HFFc6 (cell line): ENCODE measurements around the gene ATXN7L3B. TPM values are rescaled to one million over a fixed set of nuclear protein-coding genes. Genes with fewer than 3 reads are reported as not detected.

Experiments
- DNase-seq: peaks from one replicate; pipeline ENCODE4 v3.0.0-alpha.2; 2018
- H3K27ac Mint-ChIP-seq: 2 replicates; pipeline ENCODE4 v1.8.0; 2020; ENCODE audit warnings: mild to moderate bottlenecking, mixed read lengths
- H3K27me3 Mint-ChIP-seq: 2 replicates; pipeline ENCODE4 v1.8.0; 2021; ENCODE audit warnings: mild to moderate bottlenecking, moderate library complexity, mixed read lengths; ENCODE audit not compliant: insufficient read depth
- H3K36me3 Mint-ChIP-seq: 2 replicates; pipeline ENCODE4 v1.8.0; 2021; ENCODE audit warnings: low read depth, mixed read lengths
- H3K4me1 Mint-ChIP-seq: 2 replicates; pipeline ENCODE4 v1.8.0; 2020; ENCODE audit warnings: low read depth, mixed read lengths
- H3K4me3 Mint-ChIP-seq: 2 replicates; pipeline ENCODE4 v1.8.0; 2020; ENCODE audit warnings: mild to moderate bottlenecking, moderate library complexity, mixed read lengths
- H3K9me3 Mint-ChIP-seq: 2 replicates; pipeline ENCODE4 v1.8.0; 2020; ENCODE audit warnings: mild to moderate bottlenecking, mixed read lengths
- total RNA-seq, 6 experiments: library from RNA; stranded (reverse); fragmentation: NEBNext Ultra II Directional; extraction: Animal tissue kit (Norgen Biotek cat#: 25700); gene quantifications; 2 replicates in 1 of 6; 3 replicates in 5 of 6; pipeline ENCODE4 v1.2.3, GENCODE V29; 2021
- TF ChIP-seq, protein P1 (sequence below): fragments of 200-600 bp; sonication (generic); IDR thresholded peaks from 2 replicates; pipeline ENCODE4 v1.5.0; 2021; ENCODE audit warnings: antibody characterized with exemption, mild to moderate bottlenecking

The ATXN7L3B gene
- total RNA-seq, 6 experiments from 2014 or later: 18.3 to 24.0 (median 20.5) TPM

DNA sequence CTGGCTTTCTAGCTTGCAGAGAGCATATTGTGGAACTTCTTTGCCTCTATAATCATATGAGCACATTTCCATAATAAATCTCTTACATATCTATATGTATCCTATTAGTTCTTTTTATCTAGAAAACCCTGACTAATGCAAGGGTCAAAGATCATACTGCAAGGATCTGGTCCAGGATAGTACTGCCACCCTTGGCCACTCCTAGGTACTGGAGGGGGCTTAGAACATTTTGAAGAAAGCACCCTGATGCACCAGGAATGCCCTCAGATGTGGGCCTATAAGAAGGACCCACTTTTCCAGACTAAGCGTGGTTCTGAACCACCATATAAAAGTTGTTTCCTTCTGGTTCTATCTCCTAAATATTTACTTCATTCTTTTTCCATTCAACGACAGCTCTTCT, 14.6 kb downstream of the ATXN7L3B start:
- Mint-ChIP-seq H3K27me3 (no peaks in the 10 kb centered on the region), H3K36me3 (no peaks in the 10 kb centered on the region), H3K27ac (no peak overlapping the region), H3K9me3 (no peaks in the 10 kb centered on the region), H3K4me1 (no peaks in the 10 kb centered on the region), H3K4me3 (no peak overlapping the region)
- TF ChIP-seq, protein P1, sequence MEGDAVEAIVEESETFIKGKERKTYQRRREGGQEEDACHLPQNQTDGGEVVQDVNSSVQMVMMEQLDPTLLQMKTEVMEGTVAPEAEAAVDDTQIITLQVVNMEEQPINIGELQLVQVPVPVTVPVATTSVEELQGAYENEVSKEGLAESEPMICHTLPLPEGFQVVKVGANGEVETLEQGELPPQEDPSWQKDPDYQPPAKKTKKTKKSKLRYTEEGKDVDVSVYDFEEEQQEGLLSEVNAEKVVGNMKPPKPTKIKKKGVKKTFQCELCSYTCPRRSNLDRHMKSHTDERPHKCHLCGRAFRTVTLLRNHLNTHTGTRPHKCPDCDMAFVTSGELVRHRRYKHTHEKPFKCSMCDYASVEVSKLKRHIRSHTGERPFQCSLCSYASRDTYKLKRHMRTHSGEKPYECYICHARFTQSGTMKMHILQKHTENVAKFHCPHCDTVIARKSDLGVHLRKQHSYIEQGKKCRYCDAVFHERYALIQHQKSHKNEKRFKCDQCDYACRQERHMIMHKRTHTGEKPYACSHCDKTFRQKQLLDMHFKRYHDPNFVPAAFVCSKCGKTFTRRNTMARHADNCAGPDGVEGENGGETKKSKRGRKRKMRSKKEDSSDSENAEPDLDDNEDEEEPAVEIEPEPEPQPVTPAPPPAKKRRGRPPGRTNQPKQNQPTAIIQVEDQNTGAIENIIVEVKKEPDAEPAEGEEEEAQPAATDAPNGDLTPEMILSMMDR: no peak
- DNase-seq: no peak

DNA sequence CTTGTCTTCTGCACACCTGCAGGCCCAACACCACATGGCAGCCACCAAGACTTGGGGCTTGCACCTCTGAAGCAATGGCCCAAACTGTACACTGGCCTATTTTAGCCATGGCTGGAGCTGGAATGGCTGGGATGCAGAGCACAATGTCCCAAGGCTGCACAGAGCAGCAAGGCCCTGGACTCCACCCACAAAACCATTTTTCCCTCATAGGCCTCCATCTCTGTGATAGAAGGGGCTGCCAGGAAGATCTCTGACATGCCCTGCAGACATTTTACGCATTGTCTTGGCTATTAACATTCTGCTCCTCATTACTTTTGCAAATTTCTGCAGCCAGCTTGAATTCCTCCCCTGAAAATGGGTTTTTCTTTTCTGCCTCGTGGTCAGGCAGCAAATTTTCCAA, 22.1 kb downstream of the ATXN7L3B start:
- H3K4me1 Mint-ChIP-seq: no peaks in the 10 kb centered on the region
- H3K4me3 Mint-ChIP-seq: no peak overlapping the region
- H3K36me3 Mint-ChIP-seq: no peaks in the 10 kb centered on the region
- no peaks in the 10 kb centered on the region; the same call in 1 of the 2 replicates for H3K9me3 Mint-ChIP-seq
- H3K27me3 Mint-ChIP-seq: peaks cover 2% of the 10 kb centered on the region; the same call in 1 of the 2 replicates
- TF ChIP-seq, protein P1: no peak
- no peak for DNase-seq
- no peak overlapping the region for H3K27ac Mint-ChIP-seq

DNA sequence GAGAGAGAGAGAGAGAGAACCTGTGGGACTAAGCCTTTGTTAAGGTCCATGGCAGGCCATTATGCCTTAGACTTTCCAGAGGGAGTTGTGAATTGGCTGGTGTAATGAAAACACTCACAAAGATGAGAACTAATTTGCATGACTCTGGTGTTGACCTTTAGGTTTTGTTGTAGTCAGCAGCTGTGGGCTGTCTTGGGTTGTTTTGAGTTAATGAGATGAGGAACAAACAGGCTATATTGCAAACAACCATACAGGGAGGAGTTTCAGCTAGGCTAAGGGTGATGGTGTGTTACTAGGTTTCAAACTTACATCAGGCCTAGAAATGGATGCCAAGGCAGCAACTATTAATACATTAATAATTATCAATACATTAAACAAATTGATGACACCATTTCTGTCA, 26.3 kb downstream of the ATXN7L3B start:
- TF ChIP-seq, protein P1: no peak
- H3K27me3 Mint-ChIP-seq: no peaks in the 10 kb centered on the region
- no peak overlapping the region for H3K4me3 Mint-ChIP-seq
- H3K27ac Mint-ChIP-seq: no peak overlapping the region
- no peaks in the 10 kb centered on the region; the same call in 1 of the 2 replicates for H3K9me3 Mint-ChIP-seq
- no peaks in the 10 kb centered on the region for H3K4me1 Mint-ChIP-seq
- no peaks in the 10 kb centered on the region for H3K36me3 Mint-ChIP-seq
- DNase-seq: no peak

DNA sequence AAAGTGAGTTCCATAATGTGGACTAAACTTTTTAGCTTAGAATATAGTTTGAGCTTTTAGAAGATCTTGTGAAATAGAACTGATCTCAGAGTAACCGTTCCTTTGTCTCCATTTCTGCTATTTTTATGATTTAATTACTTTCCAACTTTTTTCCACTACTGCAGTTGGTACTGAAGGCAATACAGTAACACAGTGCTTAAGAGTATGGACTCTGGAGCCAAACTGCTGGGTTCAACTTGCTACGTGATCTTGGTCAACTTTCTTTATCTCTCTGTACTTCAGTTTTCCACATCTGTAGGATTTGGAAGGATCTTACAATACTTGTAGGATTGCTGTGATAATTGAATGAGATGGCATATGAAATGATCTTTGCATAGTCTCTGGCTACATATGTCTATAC, 40.9 kb downstream of the ATXN7L3B start:
- DNase-seq: no peak
- TF ChIP-seq, protein P1: no peak
- no peaks in the 10 kb centered on the region for H3K9me3 Mint-ChIP-seq
- H3K36me3 Mint-ChIP-seq: no peaks in the 10 kb centered on the region
- no peaks in the 10 kb centered on the region for H3K4me1 Mint-ChIP-seq
- no peaks in the 10 kb centered on the region; the same call in 1 of the 2 replicates for H3K27me3 Mint-ChIP-seq
- no peak overlapping the region for H3K27ac Mint-ChIP-seq
- no peak overlapping the region for H3K4me3 Mint-ChIP-seq

DNA sequence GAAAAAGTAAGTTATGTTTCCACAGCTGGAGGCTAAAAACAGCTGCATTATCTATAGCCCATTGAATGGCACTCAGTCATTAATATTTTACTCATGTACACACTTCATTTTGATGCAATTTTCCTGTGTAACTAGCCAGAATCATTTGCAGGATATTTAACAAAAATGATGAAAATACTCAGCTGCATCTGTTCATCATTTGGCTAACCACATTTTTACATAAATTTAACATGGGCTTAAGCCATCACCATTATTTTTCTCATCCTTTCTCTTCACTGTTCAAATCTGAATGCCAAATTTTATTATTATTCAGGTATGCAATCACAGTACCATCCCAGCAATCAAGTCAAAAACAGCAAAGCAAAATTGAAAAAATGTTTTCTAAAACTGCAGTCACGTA, 41.8 kb downstream of the ATXN7L3B start:
- Mint-ChIP-seq H3K27ac (no peak overlapping the region), H3K9me3 (no peaks in the 10 kb centered on the region), H3K27me3 (no peaks in the 10 kb centered on the region; the same call in 1 of the 2 replicates), H3K4me1 (no peaks in the 10 kb centered on the region), H3K36me3 (no peaks in the 10 kb centered on the region), H3K4me3 (no peak overlapping the region)
- no peak for DNase-seq
- TF ChIP-seq, protein P1: no peak

DNA sequence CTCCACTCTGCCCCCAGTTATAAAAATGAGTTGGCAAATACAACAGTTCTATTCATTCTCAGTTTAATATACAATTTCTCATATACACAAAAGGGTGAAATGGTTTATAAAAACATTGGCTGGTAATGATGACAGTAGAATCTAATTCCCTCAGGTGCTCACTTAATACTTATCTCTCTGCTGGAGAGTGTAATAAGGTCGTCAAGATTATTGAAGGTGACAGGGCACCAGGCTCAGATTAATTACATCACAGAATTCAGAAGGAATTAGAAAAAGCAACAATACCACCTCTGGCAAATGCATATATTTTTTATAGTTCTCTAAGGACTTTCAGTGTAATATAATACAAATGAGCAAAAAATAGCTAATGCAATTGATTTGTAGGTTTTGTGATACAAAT, 42.3 kb downstream of the ATXN7L3B start:
- Mint-ChIP-seq H3K9me3 (no peaks in the 10 kb centered on the region), H3K4me1 (no peaks in the 10 kb centered on the region), H3K27me3 (no peaks in the 10 kb centered on the region; the same call in 1 of the 2 replicates), H3K36me3 (no peaks in the 10 kb centered on the region), H3K27ac (no peak overlapping the region), H3K4me3 (no peak overlapping the region)
- TF ChIP-seq, protein P1: no peak
- no peak for DNase-seq
